Measurements from ENCODE around the gene ADAM8. TPM values are rescaled to one million over a fixed set of nuclear protein-coding genes. Genes with fewer than 3 reads are reported as not detected.

ADAM8 gene
- polyA plus RNA-seq, 1 of the 3 experiments (the other 2 are of a cell fraction) = 1.7 TPM

DNA sequence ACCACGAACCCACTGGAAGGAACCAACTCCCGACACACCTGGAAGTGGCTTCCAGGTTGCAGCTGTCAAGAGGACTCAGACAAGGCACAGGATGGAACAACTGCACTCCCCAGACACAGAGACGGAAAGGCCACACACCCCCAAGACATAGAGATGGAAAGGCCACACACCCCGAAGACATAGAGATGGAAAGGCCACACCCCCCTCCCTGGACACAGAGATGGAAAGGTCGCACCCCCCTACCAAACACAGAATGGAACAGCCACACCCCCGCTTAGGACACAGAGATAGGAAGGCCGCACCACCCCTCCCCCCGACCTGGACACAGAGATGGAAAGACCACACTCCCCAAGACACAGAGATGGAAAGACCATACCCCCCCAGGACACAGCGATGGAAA is 39.6 kb upstream of the ADAM8 start:
- TF ChIP-seq, protein P1, sequence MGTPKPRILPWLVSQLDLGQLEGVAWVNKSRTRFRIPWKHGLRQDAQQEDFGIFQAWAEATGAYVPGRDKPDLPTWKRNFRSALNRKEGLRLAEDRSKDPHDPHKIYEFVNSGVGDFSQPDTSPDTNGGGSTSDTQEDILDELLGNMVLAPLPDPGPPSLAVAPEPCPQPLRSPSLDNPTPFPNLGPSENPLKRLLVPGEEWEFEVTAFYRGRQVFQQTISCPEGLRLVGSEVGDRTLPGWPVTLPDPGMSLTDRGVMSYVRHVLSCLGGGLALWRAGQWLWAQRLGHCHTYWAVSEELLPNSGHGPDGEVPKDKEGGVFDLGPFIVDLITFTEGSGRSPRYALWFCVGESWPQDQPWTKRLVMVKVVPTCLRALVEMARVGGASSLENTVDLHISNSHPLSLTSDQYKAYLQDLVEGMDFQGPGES (IDR thresholded peaks at IDR 0.05; ENCODE audit: low read depth, low read length) = no peak
- TF ChIP-seq RXRA (IDR thresholded peaks at IDR 0.05; ENCODE audit: borderline replicate concordance, low read depth) = no peak
- TF ChIP-seq, protein P2, sequence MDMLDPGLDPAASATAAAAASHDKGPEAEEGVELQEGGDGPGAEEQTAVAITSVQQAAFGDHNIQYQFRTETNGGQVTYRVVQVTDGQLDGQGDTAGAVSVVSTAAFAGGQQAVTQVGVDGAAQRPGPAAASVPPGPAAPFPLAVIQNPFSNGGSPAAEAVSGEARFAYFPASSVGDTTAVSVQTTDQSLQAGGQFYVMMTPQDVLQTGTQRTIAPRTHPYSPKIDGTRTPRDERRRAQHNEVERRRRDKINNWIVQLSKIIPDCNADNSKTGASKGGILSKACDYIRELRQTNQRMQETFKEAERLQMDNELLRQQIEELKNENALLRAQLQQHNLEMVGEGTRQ (IDR thresholded peaks at IDR 0.05; ENCODE audit: borderline replicate concordance, low read depth, low read length) = no peak
- Histone ChIP-seq H3K36me3 (replicated peaks in 1 of 2; ENCODE audit: control insufficient read depth in 1 of 2, insufficient read depth in 2 of 2, low read length in 1 of 2) (peaks cover 0 to 17% of the 10 kb centered on the region in 2 experiments), H3K27me3 (ENCODE audit: insufficient read depth) (no peaks in the 10 kb centered on the region), H4K20me1 (ENCODE audit: insufficient read depth) (no peaks in the 10 kb centered on the region), H3K79me2 (ENCODE audit: insufficient read depth) (no peaks in the 10 kb centered on the region), H3K9me3 (no peaks in the 10 kb centered on the region), H3F3A (replicated peaks; ENCODE audit: insufficient read depth) (peaks cover 7% of the 10 kb centered on the region), H3K4me2 (no peak overlapping the region), H3K27ac (ENCODE audit: low read depth in 2 of 2, low read length in 1 of 2) (no peak overlapping the region), H3K4me1 (ENCODE audit: control insufficient read depth in 1 of 2, insufficient read depth in 2 of 2, low read depth in 1 of 2, low read length in 1 of 2) (peaks cover 0 to 9% of the 10 kb centered on the region in 2 experiments; a peak in 1 of 4 replicates), H3K9ac (no peak overlapping the region), H3K9me2 (no peaks in the 10 kb centered on the region), H2AFZ (ENCODE audit: low read depth) (no peak overlapping the region), H3K4me3 (ENCODE audit: low read depth in 2 of 2, low read length in 1 of 2) (no peak overlapping the region)
- ChIA-PET POLR2A (interaction anchor here (1.2 kb wide), 1 partner anchor 8 kb away, joined by 3 read pairs; no protein-coding TSS in a partner anchor), CTCF (interaction anchor here (1.9 to 3.6 kb wide), 2 partner anchors 8 to 9 kb away, joined by 7 to 15 read pairs; no protein-coding TSS in a partner anchor)
- WGBS (ENCODE audit: low lambda C conversion rate) = 80% methylated on average over 9 of the region's 9 CpGs
- no peak for DNase-seq

DNA sequence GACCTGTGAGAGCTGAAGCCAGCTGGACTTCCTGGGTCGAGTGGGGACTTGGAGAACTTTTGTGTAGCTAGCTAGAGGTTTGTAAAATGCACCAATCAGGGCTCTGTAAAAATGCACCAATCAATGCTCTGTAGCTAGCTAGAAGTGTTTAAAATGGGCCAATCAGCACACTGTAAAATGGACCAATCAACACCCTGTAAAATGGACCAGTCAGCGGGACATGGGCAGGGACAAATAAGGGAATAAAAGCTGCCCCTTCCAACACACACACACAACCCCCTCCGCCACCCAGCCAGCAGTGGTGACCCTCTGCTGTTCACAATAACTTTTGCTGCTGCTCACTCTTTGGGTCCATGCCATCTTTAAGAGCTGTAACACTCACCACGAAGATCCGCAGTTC is 39.2 kb upstream of the ADAM8 start:
- 89% methylated on average over 5 of the region's 5 CpGs for WGBS (ENCODE audit: low lambda C conversion rate)

More for the DNA sequence above, 39.2 kb upstream of the ADAM8 start:
- Histone ChIP-seq H3K4me1 (ENCODE audit: control insufficient read depth in 1 of 2, insufficient read depth in 2 of 2, low read depth in 1 of 2, low read length in 1 of 2) (peaks cover 0 to 9% of the 10 kb centered on the region in 2 experiments; a peak in 1 of 4 replicates), H3K9me3 (no peaks in the 10 kb centered on the region), H3K27ac (ENCODE audit: low read depth in 2 of 2, low read length in 1 of 2) (no peak overlapping the region), H3F3A (replicated peaks; ENCODE audit: insufficient read depth) (peaks cover 11% of the 10 kb centered on the region), H3K27me3 (ENCODE audit: insufficient read depth) (no peaks in the 10 kb centered on the region), H3K4me2 (no peak overlapping the region), H2AFZ (ENCODE audit: low read depth) (no peak overlapping the region), H3K9ac (no peak overlapping the region), H3K9me2 (no peaks in the 10 kb centered on the region), H3K4me3 (ENCODE audit: low read depth in 2 of 2, low read length in 1 of 2) (no peak overlapping the region), H3K79me2 (ENCODE audit: insufficient read depth) (no peaks in the 10 kb centered on the region), H4K20me1 (ENCODE audit: insufficient read depth) (no peaks in the 10 kb centered on the region), H3K36me3 (replicated peaks in 1 of 2; ENCODE audit: control insufficient read depth in 1 of 2, insufficient read depth in 2 of 2, low read length in 1 of 2) (peaks cover 3 to 17% of the 10 kb centered on the region in 2 experiments)
- no peak for DNase-seq
- ChIA-PET POLR2A (interaction anchor here (1.2 kb wide), 1 partner anchor 8 kb away, joined by 3 read pairs; no protein-coding TSS in a partner anchor), CTCF (interaction anchor here (1.9 to 3.6 kb wide), 3 partner anchors 8 to 14 kb away, joined by 7 to 15 read pairs (median 12); no protein-coding TSS in a partner anchor)
- TF ChIP-seq, protein P3, sequence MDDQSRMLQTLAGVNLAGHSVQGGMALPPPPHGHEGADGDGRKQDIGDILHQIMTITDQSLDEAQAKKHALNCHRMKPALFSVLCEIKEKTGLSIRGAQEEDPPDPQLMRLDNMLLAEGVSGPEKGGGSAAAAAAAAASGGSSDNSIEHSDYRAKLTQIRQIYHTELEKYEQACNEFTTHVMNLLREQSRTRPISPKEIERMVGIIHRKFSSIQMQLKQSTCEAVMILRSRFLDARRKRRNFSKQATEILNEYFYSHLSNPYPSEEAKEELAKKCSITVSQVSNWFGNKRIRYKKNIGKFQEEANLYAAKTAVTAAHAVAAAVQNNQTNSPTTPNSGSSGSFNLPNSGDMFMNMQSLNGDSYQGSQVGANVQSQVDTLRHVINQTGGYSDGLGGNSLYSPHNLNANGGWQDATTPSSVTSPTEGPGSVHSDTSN (IDR thresholded peaks at IDR 0.05) = no peak
- TF ChIP-seq FOXM1 (IDR thresholded peaks at IDR 0.05; ENCODE audit: low read depth) (no peak), RFX5 (IDR thresholded peaks at IDR 0.05; ENCODE audit: low read length) (0 out of 2 replicates have a peak, but pooled peaks have one; percentile 67), GABPA (IDR thresholded peaks at IDR 0.05; ENCODE audit: low read depth) (no peak), SIN3A (IDR thresholded peaks at IDR 0.05; ENCODE audit: borderline replicate concordance, low read depth, low read length) (no peak)
- TF ChIP-seq, protein P4, sequence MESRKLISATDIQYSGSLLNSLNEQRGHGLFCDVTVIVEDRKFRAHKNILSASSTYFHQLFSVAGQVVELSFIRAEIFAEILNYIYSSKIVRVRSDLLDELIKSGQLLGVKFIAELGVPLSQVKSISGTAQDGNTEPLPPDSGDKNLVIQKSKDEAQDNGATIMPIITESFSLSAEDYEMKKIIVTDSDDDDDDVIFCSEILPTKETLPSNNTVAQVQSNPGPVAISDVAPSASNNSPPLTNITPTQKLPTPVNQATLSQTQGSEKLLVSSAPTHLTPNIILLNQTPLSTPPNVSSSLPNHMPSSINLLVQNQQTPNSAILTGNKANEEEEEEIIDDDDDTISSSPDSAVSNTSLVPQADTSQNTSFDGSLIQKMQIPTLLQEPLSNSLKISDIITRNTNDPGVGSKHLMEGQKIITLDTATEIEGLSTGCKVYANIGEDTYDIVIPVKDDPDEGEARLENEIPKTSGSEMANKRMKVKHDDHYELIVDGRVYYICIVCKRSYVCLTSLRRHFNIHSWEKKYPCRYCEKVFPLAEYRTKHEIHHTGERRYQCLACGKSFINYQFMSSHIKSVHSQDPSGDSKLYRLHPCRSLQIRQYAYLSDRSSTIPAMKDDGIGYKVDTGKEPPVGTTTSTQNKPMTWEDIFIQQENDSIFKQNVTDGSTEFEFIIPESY (IDR thresholded peaks at IDR 0.05; ENCODE audit: borderline replicate concordance, low read depth) = no peak
